NCI-H82 (cell line): ENCODE data around the gene EMP3.
"Not testable (repeated sequence)": the region's sequence is repeated elsewhere in the genome, so short reads cannot be mapped to it uniquely, and the experiment has no call there.

ENCODE experiments used
- DNase-seq: peaks from one replicate; lab custom pipeline; 2025; lab: John Stamatoyannopoulos, UW

Gene EMP3

GRCh38 chr19:48325265-48325910, at the start of gene EMP3:
EMP3 (plus strand) TSS chr19:48325552; CDS start chr19:48326845, 1,293 bp downstream.
- peak; percentile 88 for DNase-seq

- DNase-seq: no peak
Measured at GRCh38 chr19:48279747-48280146, 45.6 kb upstream of the EMP3 start.

- no peak for DNase-seq
Measured at GRCh38 chr19:48283908-48284307, 41.4 kb upstream of the EMP3 start.

- DNase-seq: no peak
Measured at GRCh38 chr19:48284896-48285295, 40.5 kb upstream of the EMP3 start.

GRCh38 chr19:48287748-48288147, 37.6 kb upstream of the EMP3 start:
- no peak for DNase-seq

GRCh38 chr19:48290401-48290770, 35.0 kb upstream of the EMP3 start:
- peak; percentile 23 for DNase-seq

- peak; percentile 85 for DNase-seq
Measured at GRCh38 chr19:48290771-48291488, 34.4 kb upstream of the EMP3 start.

GRCh38 chr19:48291489-48291815, 33.9 kb upstream of the EMP3 start:
- not testable (repeated sequence) for DNase-seq

- no peak for DNase-seq
Measured at GRCh38 chr19:48292798-48293197, 32.6 kb upstream of the EMP3 start.

GRCh38 chr19:48295458-48295857, 29.9 kb upstream of the EMP3 start:
- DNase-seq: no peak

GRCh38 chr19:48296963-48297734, 28.2 kb upstream of the EMP3 start:
- no peak for DNase-seq

GRCh38 chr19:48297975-48298374, 27.4 kb upstream of the EMP3 start:
- DNase-seq: no peak

GRCh38 chr19:48301886-48302599, 23.3 kb upstream of the EMP3 start:
- DNase-seq: no peak

GRCh38 chr19:48302600-48302959, 22.8 kb upstream of the EMP3 start:
- DNase-seq: peak; percentile 61

- DNase-seq: no peak
Measured at GRCh38 chr19:48303367-48303766, 22.0 kb upstream of the EMP3 start.

- DNase-seq: no peak
Measured at GRCh38 chr19:48303866-48304265, 21.5 kb upstream of the EMP3 start.

- peak; percentile 44 for DNase-seq
Measured at GRCh38 chr19:48308631-48309586, 16.4 kb upstream of the EMP3 start.

GRCh38 chr19:48309731-48310130, 15.6 kb upstream of the EMP3 start:
- DNase-seq: not testable (repeated sequence)

- no peak for DNase-seq
Measured at GRCh38 chr19:48310227-48310626, 15.1 kb upstream of the EMP3 start.

- no peak for DNase-seq
Measured at GRCh38 chr19:48311384-48311783, 14.0 kb upstream of the EMP3 start.

- DNase-seq: no peak
Measured at GRCh38 chr19:48315712-48316111, 9.6 kb upstream of the EMP3 start.

- DNase-seq: not testable (repeated sequence)
Measured at GRCh38 chr19:48317708-48317960, 7.7 kb upstream of the EMP3 start.
